ENCODE data around the gene DKC1. TPM values are rescaled to one million over a fixed set of nuclear protein-coding genes. Genes with fewer than 3 reads are reported as not detected.

The DKC1 gene
- 52.0 and 62.7 TPM in 2 replicates for total RNA-seq (ENCODE audit: low replicate concordance)
- long read RNA-seq, transcript DKC1-201 (15 exons, 2,577 nt): major isoform, 155 of 308 reads
- long read RNA-seq, partial matches to known transcripts: 140 of 308 reads
- long read RNA-seq, other reads (novel, unspliced or antisense): 13 of 308 reads

GRCh38 chrX:154762537-154763296 lies at the start of gene DKC1:
Gene DKC1 (plus strand): TSS chrX:154762864. CDS start chrX:154762966, 102 bp downstream.
- DNase-seq (ENCODE audit: extremely low spot score, unreplicated experiment): peak; percentile 96
- peak; percentile 39 for TF ChIP-seq CTCF (conservative IDR thresholded peaks at IDR 0.05)
- peaks cover 7% of the 10 kb centered on the region for H3K36me3 Mint-ChIP-seq
- peak within 1 kb of the TSS; percentile 86 for H3K27ac Mint-ChIP-seq
- H3K27me3 Mint-ChIP-seq: no peaks in the 10 kb centered on the region
- H3K9me3 Mint-ChIP-seq: no peaks in the 10 kb centered on the region
- peak within 1 kb of the TSS; percentile 92 for H3K4me3 Mint-ChIP-seq
- H3K4me1 Mint-ChIP-seq (ENCODE audit: unreplicated experiment): peaks cover 5% of the 10 kb centered on the region

- no peaks in the 10 kb centered on the region for H3K4me1 Mint-ChIP-seq (ENCODE audit: unreplicated experiment)
- no peaks in the 10 kb centered on the region for H3K9me3 Mint-ChIP-seq
- DNase-seq (ENCODE audit: extremely low spot score, unreplicated experiment): no peak
- H3K27ac Mint-ChIP-seq: no peak overlapping the region
- peak; percentile 82 for TF ChIP-seq CTCF (conservative IDR thresholded peaks at IDR 0.05)
- H3K4me3 Mint-ChIP-seq: no peak overlapping the region
- H3K27me3 Mint-ChIP-seq: peaks cover 4% of the 10 kb centered on the region
- H3K36me3 Mint-ChIP-seq: no peaks in the 10 kb centered on the region
Measured at GRCh38 chrX:154714925-154715324, 47.7 kb upstream of the DKC1 start.

DNA sequence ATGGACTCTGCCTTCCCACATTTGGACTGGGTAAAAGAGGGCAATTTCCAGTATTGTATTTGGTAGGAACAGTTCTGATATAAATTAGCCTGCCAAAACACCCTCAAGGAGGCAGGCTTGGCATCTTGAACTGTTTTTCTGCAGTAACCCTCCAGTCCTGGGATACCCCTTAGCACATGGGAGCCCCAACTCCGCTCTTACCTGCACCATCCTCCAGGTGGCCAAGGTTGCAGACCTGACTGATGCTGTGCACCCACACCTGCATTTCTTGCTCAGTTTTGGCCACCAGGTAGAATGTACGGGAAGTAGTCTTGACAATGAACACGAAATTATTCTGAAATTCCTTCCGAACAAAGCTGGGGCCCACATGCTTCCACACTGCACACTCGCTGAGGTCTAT lies 46.8 kb upstream of the DKC1 start:
- Mint-ChIP-seq H3K4me3 (no peak overlapping the region), H3K9me3 (no peaks in the 10 kb centered on the region)

DNA sequence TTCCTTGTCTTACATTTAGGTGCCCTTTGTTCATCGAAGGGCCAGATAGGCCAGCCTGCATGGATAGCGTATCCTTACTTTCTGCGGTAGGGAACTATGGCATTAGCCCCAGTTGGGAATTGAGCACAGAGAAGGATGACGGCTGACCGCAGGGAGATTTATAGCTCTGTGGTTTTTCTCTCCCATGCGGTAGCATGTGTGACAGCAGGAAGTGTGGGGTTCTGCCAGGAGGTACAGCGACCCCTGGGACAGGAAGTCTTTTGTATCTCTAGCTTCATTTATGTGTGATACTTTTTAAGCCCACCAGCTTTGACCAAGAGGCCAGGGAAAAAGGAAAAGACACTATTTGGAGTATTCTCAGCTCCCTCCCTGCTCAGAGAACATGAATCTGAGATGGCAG lies 44.8 kb upstream of the DKC1 start:
- Mint-ChIP-seq H3K4me1 (ENCODE audit: unreplicated experiment) (no peaks in the 10 kb centered on the region), H3K4me3 (no peak overlapping the region), H3K36me3 (no peaks in the 10 kb centered on the region), H3K27me3 (peaks cover 4% of the 10 kb centered on the region), H3K27ac (no peak overlapping the region), H3K9me3 (no peaks in the 10 kb centered on the region)
- DNase-seq (ENCODE audit: extremely low spot score, unreplicated experiment): no peak
- TF ChIP-seq CTCF (conservative IDR thresholded peaks at IDR 0.05): no peak

More for the DNA sequence above, 46.8 kb upstream of the DKC1 start:
- H3K27ac Mint-ChIP-seq: no peak overlapping the region
- H3K36me3 Mint-ChIP-seq: no peaks in the 10 kb centered on the region
- no peak for DNase-seq (ENCODE audit: extremely low spot score, unreplicated experiment)
- no peak for TF ChIP-seq CTCF (conservative IDR thresholded peaks at IDR 0.05)
- peaks cover 4% of the 10 kb centered on the region for H3K27me3 Mint-ChIP-seq
- no peaks in the 10 kb centered on the region for H3K4me1 Mint-ChIP-seq (ENCODE audit: unreplicated experiment)

DNA sequence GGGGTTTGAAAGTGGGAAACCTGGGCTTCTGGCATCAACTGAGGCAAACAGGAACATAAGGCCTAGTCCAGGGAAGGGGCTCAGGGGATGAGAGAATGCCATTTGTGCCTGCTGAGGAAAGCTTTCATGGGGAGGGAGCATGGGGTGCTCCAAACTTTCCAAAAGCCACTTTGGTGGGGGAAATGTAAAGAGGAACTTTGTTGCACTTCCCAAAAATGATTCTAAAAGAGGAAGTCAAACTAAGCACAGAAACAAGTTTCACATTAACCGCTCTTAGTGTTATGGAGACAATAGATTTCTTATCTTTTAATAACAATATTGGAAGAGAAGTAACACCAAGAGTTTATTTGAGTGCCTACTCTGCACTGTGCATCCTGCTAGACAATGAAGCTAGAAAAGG lies 44.0 kb upstream of the DKC1 start:
- H3K9me3 Mint-ChIP-seq: no peaks in the 10 kb centered on the region
- no peaks in the 10 kb centered on the region for H3K36me3 Mint-ChIP-seq
- TF ChIP-seq CTCF (conservative IDR thresholded peaks at IDR 0.05): no peak

More for the DNA sequence above, 44.0 kb upstream of the DKC1 start:
- no peak for DNase-seq (ENCODE audit: extremely low spot score, unreplicated experiment)
- Mint-ChIP-seq H3K4me1 (ENCODE audit: unreplicated experiment) (no peaks in the 10 kb centered on the region), H3K27me3 (peaks cover 4% of the 10 kb centered on the region), H3K27ac (no peak overlapping the region), H3K4me3 (no peak overlapping the region)
